Heart left ventricle (tissue), 16 donors: ENCODE measurements around the gene CNTN5. TPM values are rescaled to one million over a fixed set of nuclear protein-coding genes. Genes with fewer than 3 reads are reported as not detected.

Experiments used
- ATAC-seq, 4 donors: fragments of 200-7000 bp; cut with Tn5 transposase; one replicate each; pipeline ENCODE4 v1.9.1; 2020 to 2022; ENCODE audit warnings: moderate library complexity in 4 of 4, mild to moderate bottlenecking in 3 of 4, moderate number of reproducible peaks in 1 of 4
- DNase-seq, 5 donors: peaks; one replicate each; pipeline ENCODE4 v3.0.0-alpha.2; 2020
- H3K27ac ChIP-seq, 12 donors: fragments of 200-600 bp; sonication (generic) in 4 of 12; one replicate each; pipeline versions ENCODE4 v1.5.0 to v1.8.0; 2016 to 2022; ENCODE audit warnings: mild to moderate bottlenecking in 2 of 12
- H3K27me3 ChIP-seq, 9 donors: fragments of 200-600 bp; sonication (generic) in 2 of 9; one replicate each; pipeline versions ENCODE4 v1.5.1 to v1.8.0; 2016 to 2022; ENCODE audit warnings: mild to moderate bottlenecking in 3 of 9
- H3K36me3 ChIP-seq, 9 donors: fragments of 200-600 bp; sonication (generic) in 2 of 9; one replicate each; pipeline versions ENCODE4 v1.5.0 to v1.8.0; 2018 to 2022; ENCODE audit warnings: mild to moderate bottlenecking in 2 of 9
- H3K4me1 ChIP-seq, 12 donors: fragments of 200-600 bp; sonication (generic) in 4 of 12; one replicate each; pipeline versions ENCODE4 v1.5.0 to v1.8.0; 2016 to 2022; ENCODE audit warnings: mild to moderate bottlenecking in 3 of 12
- H3K4me3 ChIP-seq, 12 donors: fragments of 200-600 bp; sonication (generic) in 4 of 12; one replicate each; pipeline versions ENCODE4 v1.5.0 to v1.8.0; 2017 to 2022; ENCODE audit warnings: mild to moderate bottlenecking in 9 of 12, moderate library complexity in 4 of 12
- H3K9me3 ChIP-seq, 12 donors: fragments of 200-600 bp; sonication (generic) in 4 of 12; one replicate each; pipeline versions ENCODE4 v1.5.0 to v1.8.0; 2016 to 2022; ENCODE audit warnings: mild to moderate bottlenecking in 1 of 12
- CTCF ChIP-seq, 12 donors: fragments of 200-600 bp; sonication (generic) in 4 of 12; IDR thresholded peaks; one replicate each; pipeline versions ENCODE4 v1.5.0 to v1.8.0; 2018 to 2022; ENCODE audit warnings: antibody characterized with exemption in 12 of 12, mild to moderate bottlenecking in 5 of 12
- POLR2A ChIP-seq, 2 donors: fragments of 450-650 bp; IDR thresholded peaks; one replicate each; pipeline ENCODE4 v1.6.1; 2017; ENCODE audit warnings: antibody characterized with exemption in 2 of 2, mild to moderate bottlenecking in 2 of 2, moderate library complexity in 2 of 2
- WGBS, 4 donors: extraction: QIAGEN DNeasy Blood & Tissue Kit in 2 of 4; methylation state at CpG; one replicate each; pipeline versions ENCODE4 v1.1.5 to v1.1.7; 2013 to 2018; 5-methylcytosine and 5-hydroxymethylcytosine counted together
- intact Hi-C, 10 donors: fragments of 100-400 bp; cut with DNase I; formaldehyde crosslinking; loops; one replicate each; pipeline versions ENCODE4 v1.11.1 to v1.14.2; 2022
- polyA plus RNA-seq, 2 donors: library from polyadenylated mRNA; stranded (reverse); fragments of 200-250 nt; gene quantifications; one replicate each; pipeline ENCODE4 v1.2.3, GENCODE V29; 2013
- total RNA-seq, 9 donors: library from RNA; depleted of rRNA in 2 of 9; stranded (reverse); fragments of >200 nt in 2 of 9; fragmentation: NEBNext Ultra II Directional in 3 of 9; extraction: Animal tissue kit (Norgen Biotek cat#: 25700) in 3 of 9; gene quantifications; one replicate each; pipeline versions ENCODE4 v1.1.0 to v1.2.4, GENCODE V29; 2016 to 2023
- donor health status: ischemic (EF 13 %, LVEDD 7.1; RV severe dilation, severe dysfunction).
- donor health status: healthy with polysubstance abuse.
- donor health status: DM: no; HTN: yes; CAD: no.
- donor health status: DM: no; HTN: no; CAD: no.
- donor health status: ischemic (EF 25% LVEDD 6.9; RV normal size, moderate dysfunction).
- donor health status: ischemic (EF 25% LVEDD 5.7; RV mildly dilated, moderate dysfunction).
- donor health status: healthy.
- donor health status: DM: yes; HTN: yes; CAD: no.
- donor health status: ischemic (EF 35%, LVEDD 5.7; RV mildly dilated, moderate dysfunction).
- donor health status: nonischemic (EF 11% LVEDD 7.7; RV severe dilation, severe dysfunction).
- donor health status: DM: yes; HTN: yes; CAD: no.
- donor health status: PGD.
- donor health status: ischemic (EF 29% LVEDD 5.4; RV normal size, mild dysfunction).
- donor health status: nonischemic (EF 23%, LVEDD 6.1; RV moderate dilation, normal function).

The CNTN5 gene
- total and polyA plus RNA-seq, 11 donors: 0.11 to 0.16 TPM; not detected in 9

GRCh38 chr11:99592266-99592665, 571.5 kb downstream of the CNTN5 start:
- no peaks in the 10 kb centered on the region for H3K27me3 ChIP-seq
- peaks cover 0 to under 1% (median 0%) of the 10 kb centered on the region in 12 donors for H3K9me3 ChIP-seq
- TF ChIP-seq POLR2A (IDR thresholded peaks at IDR 0.05) (no peak), CTCF (IDR thresholded peaks at IDR 0.05) (no peak)
- intact Hi-C loops: no loop called here
- ATAC-seq (no peak), DNase-seq (no peak)
- WGBS, 4 donors: 54 to 64% (median 57%) methylated on average over 4 of the region's 4 CpGs
- H3K27ac ChIP-seq: no peak overlapping the region
- H3K4me1 ChIP-seq: no peaks in the 10 kb centered on the region
- H3K4me3 ChIP-seq: no peak overlapping the region
- no peaks in the 10 kb centered on the region for H3K36me3 ChIP-seq

GRCh38 chr11:99593197-99593596, 572.4 kb downstream of the CNTN5 start:
- WGBS, 4 donors: 50 to 60% (median 55%) methylated on average over 1 of the region's 1 CpG
- Histone ChIP-seq H3K36me3 (no peaks in the 10 kb centered on the region), H3K27me3 (no peaks in the 10 kb centered on the region), H3K4me3 (no peak overlapping the region), H3K4me1 (no peaks in the 10 kb centered on the region), H3K27ac (no peak overlapping the region), H3K9me3 (no peaks in the 10 kb centered on the region)
- no peak for DNase-seq
- TF ChIP-seq CTCF (IDR thresholded peaks at IDR 0.05) (no peak), POLR2A (IDR thresholded peaks at IDR 0.05) (no peak)
- no peak for ATAC-seq
- intact Hi-C loops: no loop called here

GRCh38 chr11:99601179-99601578, 580.4 kb downstream of the CNTN5 start:
- 79 to 92% (median 88%) methylated on average over 1 of the region's 1 CpG for WGBS, 4 donors
- Histone ChIP-seq H3K9me3 (no peaks in the 10 kb centered on the region), H3K4me3 (no peak overlapping the region), H3K4me1 (no peaks in the 10 kb centered on the region), H3K27me3 (no peaks in the 10 kb centered on the region), H3K27ac (no peak overlapping the region), H3K36me3 (no peaks in the 10 kb centered on the region)
- DNase-seq: no peak
- ATAC-seq: no peak
- TF ChIP-seq CTCF (IDR thresholded peaks at IDR 0.05) (no peak), POLR2A (IDR thresholded peaks at IDR 0.05) (no peak)
- intact Hi-C loops: no loop called here

- no peak for TF ChIP-seq POLR2A (IDR thresholded peaks at IDR 0.05)
- TF ChIP-seq CTCF (IDR thresholded peaks at IDR 0.05): no peak
- ATAC-seq (no peak), DNase-seq (no peak)
- 61 to 67% (median 66%) methylated on average over 3 of the region's 3 CpGs for WGBS, 4 donors
- no peaks in the 10 kb centered on the region for H3K36me3 ChIP-seq
- H3K4me1 ChIP-seq: no peaks in the 10 kb centered on the region
- intact Hi-C loops: no loop called here
- H3K9me3 ChIP-seq: peaks cover 0 to 9% (median 0%) of the 10 kb centered on the region in 12 donors
- H3K27me3 ChIP-seq: no peaks in the 10 kb centered on the region
- no peak overlapping the region for H3K4me3 ChIP-seq
- no peak overlapping the region for H3K27ac ChIP-seq
Observed at GRCh38 chr11:99614352-99614751, 593.6 kb downstream of the CNTN5 start.
